Upper lobe of left lung (tissue), 6 donors: Measurements from ENCODE around the gene DOCK8. TPM values are rescaled to one million over a fixed set of nuclear protein-coding genes. Genes with fewer than 3 reads are reported as not detected.

Experiments
- ATAC-seq, 2 donors: fragments of 200-7000 bp; cut with Tn5 transposase; one replicate each; pipeline ENCODE4 v1.9.1; 2022; ENCODE audit warnings: mild to moderate bottlenecking in 2 of 2, moderate library complexity in 2 of 2; ENCODE audit not compliant: low FRiP score in 2 of 2
- DNase-seq, 2 donors: peaks; one replicate each; pipeline ENCODE4 v3.0.0-alpha.2; 2019 to 2020
- H3K27ac ChIP-seq, 4 donors: fragments of 200-600 bp; sonication (generic); one replicate each; pipeline ENCODE4 v1.5.1; 2016 to 2019
- H3K27me3 ChIP-seq, 4 donors: fragments of 200-600 bp; sonication (generic); one replicate each; pipeline ENCODE4 v1.5.1; 2017 to 2019
- H3K36me3 ChIP-seq, 4 donors: fragments of 200-600 bp; sonication (generic); one replicate each; pipeline ENCODE4 v1.5.1; 2016 to 2019
- H3K4me1 ChIP-seq, 4 donors: fragments of 200-600 bp; sonication (generic); one replicate each; pipeline ENCODE4 v1.5.1; 2018 to 2019
- H3K4me3 ChIP-seq, 4 donors: fragments of 200-600 bp; sonication (generic); one replicate each; pipeline ENCODE4 v1.5.1; 2017 to 2019; ENCODE audit warnings: mild to moderate bottlenecking in 2 of 4, moderate library complexity in 1 of 4
- H3K9me3 ChIP-seq, 4 donors: fragments of 200-600 bp; sonication (generic); one replicate each; pipeline ENCODE4 v1.5.1; 2018 to 2019
- CTCF ChIP-seq, 6 experiments: fragments of 450-650 bp in 4 of 6; fragments of 200-600 bp in 2 of 6; sonication (generic) in 2 of 6; IDR thresholded peaks; one replicate each; pipeline ENCODE4 v1.5.1; 2016 to 2019; ENCODE audit warnings: antibody characterized with exemption in 6 of 6
- EP300 ChIP-seq, 4 donors: sonication (generic); formaldehyde crosslinking; IDR thresholded peaks; one replicate each; pipeline ENCODE4 v1.5.1; 2017; ENCODE audit warnings: antibody characterized with exemption in 4 of 4, control low read depth in 2 of 4
- POLR2A ChIP-seq, 4 donors: fragments of 450-650 bp; IDR thresholded peaks; one replicate each; pipeline ENCODE4 v1.5.1; 2016 to 2017; ENCODE audit warnings: antibody characterized with exemption in 4 of 4, mild to moderate bottlenecking in 2 of 4
- POLR2AphosphoS5 ChIP-seq, 2 donors: sonication (generic); formaldehyde crosslinking; IDR thresholded peaks; one replicate each; pipeline ENCODE4 v1.5.1; 2017; ENCODE audit warnings: antibody characterized with exemption in 2 of 2
- WGBS, 2 donors: methylation state at CpG; one replicate each; pipeline ENCODE4 v1.1.5; 2017 to 2018; 5-methylcytosine and 5-hydroxymethylcytosine counted together
- total RNA-seq, 6 donors: library from RNA; depleted of rRNA in 4 of 6; stranded (reverse); fragments of >200 nt in 4 of 6; gene quantifications; one replicate each; pipeline versions ENCODE4 v1.1.0 to v1.2.1, GENCODE V29; 2016 to 2021
- donor health status: DM: no; HTN: no; CAD: no; lungs with moderate emphysema.
- donor health status: DM: no; HTN: yes; CAD: no; lungs with severe emphysema.

The DOCK8 gene
- total RNA-seq, 6 donors from 2014 or later, result 44.7 to 103 (median 74.6) TPM

- 89 to 90% methylated on average over 5 of the region's 5 CpGs for WGBS, 2 donors
- ATAC-seq, result no peak
- no peaks in the 10 kb centered on the region for H3K27me3 ChIP-seq
- no peak for DNase-seq
- H3K36me3 ChIP-seq, result peaks cover 0 to 14% (median 3%) of the 10 kb centered on the region in 4 donors
- no peaks in the 10 kb centered on the region for H3K9me3 ChIP-seq
- no peak overlapping the region for H3K4me3 ChIP-seq
- H3K4me1 ChIP-seq, result no peaks in the 10 kb centered on the region
- TF ChIP-seq EP300 (IDR thresholded peaks at IDR 0.05) (no peak), POLR2A (IDR thresholded peaks at IDR 0.05) (no peak)
- no peak overlapping the region for H3K27ac ChIP-seq
Measured at GRCh38 chr9:363274-363612, 148.6 kb downstream of the DOCK8 start.

DNA sequence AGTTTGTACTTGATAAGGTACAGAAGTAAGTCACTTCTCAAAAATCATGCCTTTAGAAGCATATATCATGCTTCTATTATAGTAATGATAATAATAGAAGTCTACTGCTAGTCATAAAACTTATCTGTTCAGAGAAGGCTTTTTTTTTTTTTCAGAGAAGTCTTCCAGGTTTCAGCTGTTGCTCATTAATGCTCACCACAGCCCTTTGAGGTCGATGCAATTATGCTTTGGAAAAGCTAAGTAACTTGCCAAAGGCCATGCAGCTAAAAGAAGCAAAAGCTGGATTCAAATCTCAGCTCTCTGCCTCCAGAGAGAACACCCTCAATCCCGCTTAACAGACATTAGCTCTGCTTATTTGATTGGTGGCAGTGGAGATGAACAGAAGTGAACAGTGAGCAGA, 150.8 kb downstream of the DOCK8 start:
- WGBS, 2 donors, result 71 to 78% methylated on average over 2 of the region's 2 CpGs
- H3K4me3 ChIP-seq, result no peak overlapping the region
- H3K27me3 ChIP-seq, result no peaks in the 10 kb centered on the region
- H3K9me3 ChIP-seq, result no peaks in the 10 kb centered on the region
- H3K36me3 ChIP-seq, result peaks cover 0 to 25% (median 12%) of the 10 kb centered on the region in 4 donors
- no peaks in the 10 kb centered on the region for H3K4me1 ChIP-seq
- DNase-seq (no peak), ATAC-seq (no peak)
- no peak overlapping the region for H3K27ac ChIP-seq
- TF ChIP-seq CTCF (IDR thresholded peaks at IDR 0.05) (no peak), EP300 (IDR thresholded peaks at IDR 0.05) (no peak), POLR2A (IDR thresholded peaks at IDR 0.05) (no peak), POLR2AphosphoS5 (IDR thresholded peaks at IDR 0.05) (no peak)

DNA sequence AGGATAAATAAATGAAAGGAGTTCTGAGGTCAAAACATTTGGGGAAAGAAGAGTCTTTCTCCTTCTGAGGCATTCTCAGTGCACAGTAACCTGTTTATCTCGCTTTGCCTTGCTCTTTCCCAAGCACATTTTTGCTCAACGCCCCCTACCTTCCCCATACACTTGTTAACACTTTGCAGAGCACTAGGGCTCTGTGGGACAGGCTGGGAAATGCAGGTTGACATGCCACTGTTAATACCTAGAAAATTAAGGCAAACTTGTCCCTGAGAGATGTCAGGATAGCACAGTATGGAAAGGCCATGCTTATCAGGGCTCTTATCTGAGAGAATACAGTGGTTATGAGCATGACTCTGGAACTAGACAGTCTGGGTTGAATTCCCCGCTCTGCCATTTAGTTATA, 152.0 kb downstream of the DOCK8 start:
- H3K27ac ChIP-seq, result no peak overlapping the region
- H3K4me1 ChIP-seq, result no peaks in the 10 kb centered on the region
- no peak for DNase-seq
- TF ChIP-seq CTCF (IDR thresholded peaks at IDR 0.05) (no peak), POLR2AphosphoS5 (IDR thresholded peaks at IDR 0.05) (no peak), EP300 (IDR thresholded peaks at IDR 0.05) (no peak), POLR2A (IDR thresholded peaks at IDR 0.05) (no peak)
- H3K36me3 ChIP-seq, result peaks cover 0 to 29% (median 14%) of the 10 kb centered on the region in 4 donors
- no peaks in the 10 kb centered on the region for H3K27me3 ChIP-seq
- no peaks in the 10 kb centered on the region for H3K9me3 ChIP-seq
- no peak overlapping the region for H3K4me3 ChIP-seq
- no peak for ATAC-seq
- 68 to 90% methylated on average over 3 of the region's 3 CpGs for WGBS, 2 donors

DNA sequence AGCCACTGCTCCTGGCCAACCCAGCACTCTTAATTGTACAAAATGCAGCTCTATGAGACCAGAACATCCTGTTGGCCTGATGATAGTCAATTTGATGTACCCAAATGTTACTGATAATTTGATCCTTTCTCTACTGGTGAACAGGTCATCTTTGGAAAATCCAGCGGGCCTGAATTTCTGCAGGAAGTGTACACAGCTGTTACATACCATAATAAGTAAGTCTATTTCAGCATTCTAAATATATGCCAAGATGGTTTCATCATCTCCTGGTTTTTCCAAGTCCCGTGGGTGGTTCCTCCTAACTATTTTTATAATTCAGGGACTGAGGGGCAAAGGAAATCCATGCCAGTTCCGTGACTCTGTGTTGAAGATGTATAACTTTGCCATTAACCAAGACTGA, 155.4 kb downstream of the DOCK8 start:
- Histone ChIP-seq H3K27ac (no peak overlapping the region), H3K27me3 (no peaks in the 10 kb centered on the region), H3K4me3 (no peak overlapping the region), H3K36me3 (peaks cover 0 to 34% (median 16%) of the 10 kb centered on the region in 4 donors), H3K4me1 (no peaks in the 10 kb centered on the region), H3K9me3 (no peaks in the 10 kb centered on the region)
- ATAC-seq, result no peak
- TF ChIP-seq EP300 (IDR thresholded peaks at IDR 0.05) (no peak), POLR2AphosphoS5 (IDR thresholded peaks at IDR 0.05) (no peak), POLR2A (IDR thresholded peaks at IDR 0.05) (no peak), CTCF (IDR thresholded peaks at IDR 0.05) (no peak)
- WGBS, 2 donors, result 55 to 61% methylated on average over 3 of the region's 3 CpGs
- DNase-seq, result no peak

- Histone ChIP-seq H3K27ac (no peak overlapping the region), H3K4me3 (no peak overlapping the region), H3K36me3 (peaks cover 0 to 34% (median 15%) of the 10 kb centered on the region in 4 donors), H3K9me3 (no peaks in the 10 kb centered on the region), H3K27me3 (no peaks in the 10 kb centered on the region), H3K4me1 (peaks cover 0 to 6% (median 0%) of the 10 kb centered on the region in 4 donors)
- no peak for ATAC-seq
- DNase-seq, result no peak
- 68 to 74% methylated on average over 3 of the region's 3 CpGs for WGBS, 2 donors
- TF ChIP-seq POLR2A (IDR thresholded peaks at IDR 0.05) (no peak), POLR2AphosphoS5 (IDR thresholded peaks at IDR 0.05) (no peak), EP300 (IDR thresholded peaks at IDR 0.05) (no peak), CTCF (IDR thresholded peaks at IDR 0.05) (no peak)
Measured at GRCh38 chr9:371349-371748, 156.7 kb downstream of the DOCK8 start.
